PC-9 (cell line): ENCODE data around the gene TENM4. TPM values are rescaled to one million over a fixed set of nuclear protein-coding genes. Genes with fewer than 3 reads are reported as not detected.
A peak's percentile ranks its signal among the peaks of the same experiment; 100 is the strongest.

Source experiments
- BruUV-seq: library from RNA; stranded (reverse); fragments of 400-500 nt; replicated peaks from 2 replicates; lab custom pipeline; 2021; lab: Mats Ljungman, UMichigan
- CTCF ChIA-PET: fragments of 300-600 bp; sonication (Branson Sonifier 250); formaldehyde crosslinking; loops from one replicate; lab custom pipeline; 2022; ENCODE audit warnings: antibody characterized with exemption; lab: Charles Lee
- POLR2A ChIA-PET: fragments of 300-600 bp; sonication (Branson Sonifier 250); formaldehyde crosslinking; loops from one replicate; lab custom pipeline; 2022; ENCODE audit warnings: antibody characterized with exemption; ENCODE audit not compliant: unreplicated experiment; lab: Charles Lee
- DNase-seq, 2 experiments: peaks; one replicate each; pipeline versions ENCODE4 v3.0.0 to v3.0.0-alpha.2; 2015 to 2022; ENCODE audit warnings: mixed read lengths in 1 of 2
- H2AFZ ChIP-seq: fragments of 200-600 bp; sonication (generic); 2 replicates; pipeline ENCODE4 v1.8.1; 2017; ENCODE audit warnings: antibody characterized with exemption
- H3F3A ChIP-seq: fragments of 200-600 bp; sonication (generic); 2 replicates; pipeline ENCODE4 v1.8.1; 2017; ENCODE audit warnings: antibody characterized with exemption, mild to moderate bottlenecking, low read depth; ENCODE audit not compliant: insufficient read depth
- H3K27ac ChIP-seq: fragments of 200-600 bp; sonication (generic); 2 replicates; pipeline ENCODE4 v1.6.1; 2016; ENCODE audit warnings: mixed run types
- H3K27me3 ChIP-seq: fragments of 200-600 bp; sonication (generic); 2 replicates; pipeline ENCODE4 v1.6.1; 2016; ENCODE audit warnings: low read depth, mixed run types; ENCODE audit not compliant: insufficient read depth
- H3K36me3 ChIP-seq: fragments of 200-600 bp; sonication (generic); 2 replicates; pipeline ENCODE4 v1.6.1; 2016; ENCODE audit warnings: low read depth, mixed run types
- H3K4me1 ChIP-seq: fragments of 200-600 bp; sonication (generic); replicated peaks from 2 replicates; pipeline ENCODE4 v1.6.1; 2016; ENCODE audit warnings: mixed run types; ENCODE audit not compliant: insufficient read depth
- H3K4me2 ChIP-seq: fragments of 200-600 bp; sonication (generic); 2 replicates; pipeline ENCODE4 v1.6.1; 2017; ENCODE audit warnings: mixed run types
- H3K4me3 ChIP-seq: fragments of 200-600 bp; sonication (generic); 2 replicates; pipeline ENCODE4 v1.6.1; 2016; ENCODE audit warnings: mixed run types
- H3K79me2 ChIP-seq: fragments of 200-600 bp; sonication (generic); 2 replicates; pipeline ENCODE4 v1.6.1; 2017; ENCODE audit warnings: low read depth, mixed run types
- H3K9me2 ChIP-seq: fragments of 200-600 bp; sonication (generic); 2 replicates; pipeline ENCODE4 v1.8.1; 2017; ENCODE audit warnings: mild to moderate bottlenecking; ENCODE audit not compliant: insufficient read depth
- H3K9me3 ChIP-seq: fragments of 200-600 bp; sonication (generic); 2 replicates; pipeline ENCODE4 v1.8.1; 2016; ENCODE audit warnings: low read depth; ENCODE audit not compliant: insufficient read depth
- H4K20me1 ChIP-seq: fragments of 200-600 bp; sonication (generic); 2 replicates; pipeline ENCODE4 v1.8.1; 2017; ENCODE audit not compliant: insufficient read depth
- CTCF ChIP-seq: fragments of 200-600 bp; sonication (generic); conservative IDR thresholded peaks from 2 replicates; pipeline ENCODE4 v1.6.1; 2017; ENCODE audit warnings: mixed run types, antibody characterized with exemption, mild to moderate bottlenecking, moderate library complexity
- EZH2 ChIP-seq: fragments of 200-600 bp; sonication (generic); IDR thresholded peaks from 2 replicates; pipeline ENCODE4 v1.8.0; 2017; ENCODE audit warnings: antibody characterized with exemption, low read depth
- intact Hi-C: fragments of 100-400 bp; cut with micrococcal nuclease; formaldehyde crosslinking; loops from one replicate; pipeline ENCODE4 v1.10.0; 2022; ENCODE audit not compliant: unreplicated experiment
- total RNA-seq: library from RNA; stranded (reverse); gene quantifications from 2 replicates; pipeline ENCODE4 v1.2.3, GENCODE V29; 2021

TENM4 gene
- total RNA-seq, 1 experiment from 2014 or later = not detected

GRCh38 chr11:79461666-79462645 is 21.1 kb upstream of the TENM4 start:
- no peaks in the 10 kb centered on the region for H4K20me1 ChIP-seq
- intact Hi-C loops = no loop called here
- no peaks in the 10 kb centered on the region for H3K79me2 ChIP-seq
- no peak overlapping the region for H3K4me2 ChIP-seq
- H3K4me1 ChIP-seq = no peaks in the 10 kb centered on the region
- BruUV-seq = no TSS peak
- POLR2A ChIA-PET = no interaction called here
- no peaks in the 10 kb centered on the region for H3K9me3 ChIP-seq
- H3K27ac ChIP-seq = no peak overlapping the region
- H3K4me3 ChIP-seq = no peak overlapping the region
- H3K36me3 ChIP-seq = no peaks in the 10 kb centered on the region
- H3K9me2 ChIP-seq = no peaks in the 10 kb centered on the region
- no peak overlapping the region for H2AFZ ChIP-seq
- H3F3A ChIP-seq = no peaks in the 10 kb centered on the region
- TF ChIP-seq CTCF (no peak), EZH2 (no peak)
- CTCF ChIA-PET = interaction anchor here (0.9 kb wide), 1 partner anchor 61 kb away, joined by 8 read pairs; no protein-coding TSS in a partner anchor
- no peak for DNase-seq
- H3K27me3 ChIP-seq = no peaks in the 10 kb centered on the region; the same call in 1 of the 2 replicates

GRCh38 chr11:79461144-79461543 is 20.3 kb upstream of the TENM4 start:
- Histone ChIP-seq H4K20me1 (no peaks in the 10 kb centered on the region), H3K4me3 (no peak overlapping the region), H3K27me3 (no peaks in the 10 kb centered on the region; the same call in 1 of the 2 replicates), H3K9me2 (no peaks in the 10 kb centered on the region), H2AFZ (no peak overlapping the region), H3K36me3 (no peaks in the 10 kb centered on the region), H3F3A (no peaks in the 10 kb centered on the region), H3K9me3 (no peaks in the 10 kb centered on the region), H3K27ac (no peak overlapping the region), H3K4me1 (no peaks in the 10 kb centered on the region), H3K79me2 (no peaks in the 10 kb centered on the region), H3K4me2 (no peak overlapping the region)
- BruUV-seq = no TSS peak
- intact Hi-C loops = no loop called here
- DNase-seq = no peak
- ChIA-PET CTCF (no interaction called here), POLR2A (no interaction called here)
- TF ChIP-seq EZH2 (no peak), CTCF (peak; percentile 67; the same call in 1 of the 2 replicates)

- Histone ChIP-seq H3K4me2 (no peak overlapping the region), H3K79me2 (no peaks in the 10 kb centered on the region), H3K27ac (no peak overlapping the region), H4K20me1 (no peaks in the 10 kb centered on the region), H3K27me3 (peaks cover 15% of the 10 kb centered on the region), H3K4me3 (no peak overlapping the region), H3F3A (no peaks in the 10 kb centered on the region), H3K36me3 (no peaks in the 10 kb centered on the region), H3K4me1 (no peaks in the 10 kb centered on the region), H2AFZ (no peak overlapping the region), H3K9me2 (no peaks in the 10 kb centered on the region), H3K9me3 (no peaks in the 10 kb centered on the region)
- CTCF ChIA-PET = no interaction called here
- BruUV-seq = no TSS peak
- POLR2A ChIA-PET = interaction anchor here (0.6 kb wide), 1 partner anchor 279 kb away, joined by 3 read pairs; no protein-coding TSS in a partner anchor
- intact Hi-C loops = no loop called here
- no peak for DNase-seq
- TF ChIP-seq EZH2 = no peak
- no peak for TF ChIP-seq CTCF
These were observed 17.9 kb upstream of the TENM4 start for GRCh38 chr11:79458709-79459108.
